CD4-positive, alpha-beta T cell treated with Interleukin-21 for 1 hour (primary cell): ENCODE results near the gene AKT2.
"Not testable (repeated sequence)": the region's sequence is repeated elsewhere in the genome, so short reads cannot be mapped to it uniquely, and the experiment has no call there.

ENCODE experiments used
- DNase-seq: peaks from one replicate; pipeline ENCODE4 v3.0.0-alpha.2; 2020

The AKT2 gene

GRCh38 chr19:40232949-40233810 lies 52.0 kb downstream of the AKT2 start:
- no peak for DNase-seq

- DNase-seq, result no peak
These were observed 52.7 kb downstream of the AKT2 start for GRCh38 chr19:40232479-40232878.

- no peak for DNase-seq
These were observed 53.4 kb downstream of the AKT2 start for GRCh38 chr19:40231544-40232424.

GRCh38 chr19:40231057-40231456 lies 54.1 kb downstream of the AKT2 start:
- DNase-seq, result no peak

- no peak for DNase-seq
These were observed 55.2 kb downstream of the AKT2 start for GRCh38 chr19:40229926-40230417.

- no peak for DNase-seq
These were observed 55.7 kb downstream of the AKT2 start for GRCh38 chr19:40229484-40229883.

- no peak for DNase-seq
These were observed 56.3 kb downstream of the AKT2 start for GRCh38 chr19:40228863-40229262.

- no peak for DNase-seq
These were observed 56.8 kb downstream of the AKT2 start for GRCh38 chr19:40228346-40228745.

- no peak for DNase-seq
These were observed 59.5 kb downstream of the AKT2 start for GRCh38 chr19:40225440-40226305.

- DNase-seq, result no peak
These were observed 60.6 kb downstream of the AKT2 start for GRCh38 chr19:40224342-40225150.

- DNase-seq, result peak; percentile 55
These were observed 61.9 kb downstream of the AKT2 start for GRCh38 chr19:40223135-40223822.

- DNase-seq, result peak; percentile 89
These were observed 63.1 kb downstream of the AKT2 start for GRCh38 chr19:40221858-40222619.

GRCh38 chr19:40220674-40221073 lies 64.5 kb downstream of the AKT2 start:
- DNase-seq, result no peak

- DNase-seq, result no peak
These were observed 65.3 kb downstream of the AKT2 start for GRCh38 chr19:40219721-40220276.

GRCh38 chr19:40219029-40219428 lies 66.1 kb downstream of the AKT2 start:
- not testable (repeated sequence) for DNase-seq

- DNase-seq, result peak; percentile 47
These were observed 66.9 kb downstream of the AKT2 start, which contains the start of gene TTC9B for GRCh38 chr19:40217934-40218890. TSS of gene TTC9B (minus strand) at chr19:40218384. CDS start at chr19:40218381, 3 bp downstream.

- no peak for DNase-seq
These were observed 67.9 kb downstream of the AKT2 start for GRCh38 chr19:40217027-40217810.

- no peak for DNase-seq
These were observed 68.4 kb downstream of the AKT2 start for GRCh38 chr19:40216777-40217026.
